DOHH2 (cell line): ENCODE results near the gene ZFAND2B.

Experiments used
- CTCF ChIP-seq: fragments of 200-600 bp; sonication (generic); IDR thresholded peaks from one replicate; pipeline ENCODE4 v1.5.1; 2014; ENCODE audit warnings: antibody characterized with exemption, mild to moderate bottlenecking, low read depth, low read length; ENCODE audit not compliant: poor library complexity, severe bottlenecking
- EZH2phosphoT487 ChIP-seq: fragments of 200-600 bp; sonication (generic); IDR thresholded peaks from 2 replicates; pipeline ENCODE4 v1.6.1; 2017; ENCODE audit warnings: borderline replicate concordance, mild to moderate bottlenecking, antibody characterized with exemption, low read length, moderate library complexity, mixed read lengths

- TF ChIP-seq CTCF (no peak), EZH2phosphoT487 (no peak)
Observed at GRCh38 chr2:219252900-219253752, 46.5 kb downstream of the ZFAND2B start, which contains the start of gene TUBA4B.
